ENCODE results near the gene SEZ6.

Gene SEZ6

GRCh38 chr17:28951428-28951990, 54.3 kb downstream of the SEZ6 start, which contains the start of gene PHF12:
Gene PHF12, minus strand, starts transcription at chr17:28951518. Its CDS starts 558 bp downstream, at chr17:28950960.
- peak; percentile 100 for DNase-seq (ENCODE audit: low read depth)
- no peak for TF ChIP-seq CTCF (IDR thresholded peaks at IDR 0.05; ENCODE audit: low read depth, low read length, missing control alignments)
- peak within 1 kb of the TSS; percentile 88 for H3K4me3 ChIP-seq (ENCODE audit: low read depth, low read length)

- H3K4me3 ChIP-seq (ENCODE audit: low read depth, low read length), result peak overlapping the region; percentile 88
- DNase-seq (ENCODE audit: low read depth), result no peak
- no peak for TF ChIP-seq CTCF (IDR thresholded peaks at IDR 0.05; ENCODE audit: low read depth, low read length, missing control alignments)
These were observed 54.9 kb downstream of the SEZ6 start for GRCh38 chr17:28950752-28951427.

- no peak for DNase-seq (ENCODE audit: low read depth)
- peak overlapping the region; percentile 88 for H3K4me3 ChIP-seq (ENCODE audit: low read depth, low read length)
- TF ChIP-seq CTCF (IDR thresholded peaks at IDR 0.05; ENCODE audit: low read depth, low read length, missing control alignments), result no peak
These were observed 55.6 kb downstream of the SEZ6 start for GRCh38 chr17:28950017-28950751.

- no peak for TF ChIP-seq CTCF (IDR thresholded peaks at IDR 0.05; ENCODE audit: low read depth, low read length, missing control alignments)
- no peak for DNase-seq (ENCODE audit: low read depth)
- peak overlapping the region; percentile 88 for H3K4me3 ChIP-seq (ENCODE audit: low read depth, low read length)
These were observed 56.4 kb downstream of the SEZ6 start for GRCh38 chr17:28949185-28950016.

GRCh38 chr17:28948873-28949184, 57.0 kb downstream of the SEZ6 start:
- no peak for DNase-seq (ENCODE audit: low read depth)
- TF ChIP-seq CTCF (IDR thresholded peaks at IDR 0.05; ENCODE audit: low read depth, low read length, missing control alignments), result no peak
- H3K4me3 ChIP-seq (ENCODE audit: low read depth, low read length), result peak overlapping the region; percentile 88

GRCh38 chr17:28948342-28948741, 57.5 kb downstream of the SEZ6 start:
- peak overlapping the region; percentile 88 for H3K4me3 ChIP-seq (ENCODE audit: low read depth, low read length)
- no peak for DNase-seq (ENCODE audit: low read depth)
- no peak for TF ChIP-seq CTCF (IDR thresholded peaks at IDR 0.05; ENCODE audit: low read depth, low read length, missing control alignments)
